ENCODE results near the gene FAM98A. TPM values are rescaled to one million over a fixed set of nuclear protein-coding genes. Genes with fewer than 3 reads are reported as not detected.
A peak's percentile ranks its signal among the peaks of the same experiment; 100 is the strongest.

The FAM98A gene
- total RNA-seq, 1 donor from 2014 or later = 106 TPM

DNA sequence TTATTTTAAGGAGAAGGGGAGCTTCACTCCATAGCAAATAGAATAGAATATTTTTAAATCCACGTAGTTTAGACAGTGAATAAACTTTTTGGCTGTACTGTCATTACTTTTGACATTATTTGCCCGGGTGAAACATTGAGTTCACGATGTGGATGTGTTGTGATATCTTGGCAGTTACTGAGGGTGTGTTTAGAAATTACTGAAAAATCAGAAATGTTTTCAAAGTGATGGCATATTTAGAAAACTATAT, 769 bp upstream of the FAM98A start:
- no peak for TF ChIP-seq EZH2 (IDR thresholded peaks at IDR 0.05; ENCODE audit: insufficient read depth, low read length)
- no peak for TF ChIP-seq CTCF (IDR thresholded peaks at IDR 0.05; ENCODE audit: insufficient read depth, low read depth, low read length)
- Histone ChIP-seq H3K4me2 (ENCODE audit: low read length) (peak overlapping the region; percentile 88), H4K20me1 (ENCODE audit: insufficient read depth, low read length) (peaks cover 18% of the 10 kb centered on the region), H3K27me3 (ENCODE audit: insufficient read depth, low read length) (no peaks in the 10 kb centered on the region), H3K9ac (ENCODE audit: low read length) (peak overlapping the region; percentile 94), H3K4me1 (ENCODE audit: insufficient read depth, low read length) (peaks cover 10% of the 10 kb centered on the region), H2AFZ (ENCODE audit: low read depth, low read length) (peak overlapping the region; percentile 97), H3K27ac (ENCODE audit: low read depth, low read length) (peak overlapping the region; percentile 74), H3K36me3 (ENCODE audit: insufficient read depth, low read length) (peaks cover under 1% of the 10 kb centered on the region), H3K9me3 (ENCODE audit: insufficient read depth, low read depth, low read length) (no peaks in the 10 kb centered on the region), H3K79me2 (ENCODE audit: insufficient read depth, low read length) (peaks cover 42% of the 10 kb centered on the region), H3K4me3 (ENCODE audit: insufficient read depth, low read depth, low read length) (peak overlapping the region; percentile 84)
- peak overlapping the region; percentile 99 for H3K4me3 Mint-ChIP-seq (ENCODE audit: unreplicated experiment)
- H3K4me1 Mint-ChIP-seq (ENCODE audit: low read depth, unreplicated experiment) = peaks cover 22% of the 10 kb centered on the region
- peaks cover 3% of the 10 kb centered on the region for H3K36me3 Mint-ChIP-seq (ENCODE audit: low read depth, unreplicated experiment)
- FAIRE-seq = no peak
- no peaks in the 10 kb centered on the region for H3K9me3 Mint-ChIP-seq (ENCODE audit: unreplicated experiment)
- peak overlapping the region; percentile 98 for H3K27ac Mint-ChIP-seq (ENCODE audit: unreplicated experiment)
- no peak for DNase-seq (ENCODE audit: low read depth)
- H3K27me3 Mint-ChIP-seq (ENCODE audit: low read depth, unreplicated experiment) = no peaks in the 10 kb centered on the region

- FAIRE-seq (no peak), DNase-seq (ENCODE audit: low read depth) (peak; percentile 45)
- peak overlapping the region; percentile 94 for H3K9ac ChIP-seq (ENCODE audit: low read length)
- peaks cover 6% of the 10 kb centered on the region for H3K36me3 Mint-ChIP-seq (ENCODE audit: low read depth, unreplicated experiment)
- peaks cover 10% of the 10 kb centered on the region for H3K36me3 ChIP-seq (ENCODE audit: insufficient read depth, low read length)
- peak overlapping the region; percentile 79 for H3K4me3 ChIP-seq (ENCODE audit: insufficient read depth, low read depth, low read length)
- H3K27ac Mint-ChIP-seq (ENCODE audit: unreplicated experiment) = peak overlapping the region; percentile 98
- TF ChIP-seq CTCF (IDR thresholded peaks at IDR 0.05; ENCODE audit: insufficient read depth, low read depth, low read length) (no peak), EZH2 (IDR thresholded peaks at IDR 0.05; ENCODE audit: insufficient read depth, low read length) (no peak)
- peaks cover 10% of the 10 kb centered on the region for H3K4me1 ChIP-seq (ENCODE audit: insufficient read depth, low read length)
- no peaks in the 10 kb centered on the region for H3K27me3 Mint-ChIP-seq (ENCODE audit: low read depth, unreplicated experiment)
- H3K4me2 ChIP-seq (ENCODE audit: low read length) = peak overlapping the region; percentile 90
- H3K9me3 ChIP-seq (ENCODE audit: insufficient read depth, low read depth, low read length) = no peaks in the 10 kb centered on the region
- H3K27ac ChIP-seq (ENCODE audit: low read depth, low read length) = peak overlapping the region; percentile 90
- H4K20me1 ChIP-seq (ENCODE audit: insufficient read depth, low read length) = peaks cover 28% of the 10 kb centered on the region
- H3K79me2 ChIP-seq (ENCODE audit: insufficient read depth, low read length) = peaks cover 53% of the 10 kb centered on the region
- peaks cover 24% of the 10 kb centered on the region for H3K4me1 Mint-ChIP-seq (ENCODE audit: low read depth, unreplicated experiment)
- H3K4me3 Mint-ChIP-seq (ENCODE audit: unreplicated experiment) = peak overlapping the region; percentile 99
- H2AFZ ChIP-seq (ENCODE audit: low read depth, low read length) = peak overlapping the region; percentile 85
- H3K27me3 ChIP-seq (ENCODE audit: insufficient read depth, low read length) = no peaks in the 10 kb centered on the region
- no peaks in the 10 kb centered on the region for H3K9me3 Mint-ChIP-seq (ENCODE audit: unreplicated experiment)
Observed at GRCh38 chr2:33598561-33599174, 431 bp downstream of the FAM98A start.

GRCh38 chr2:33597026-33597425, 2.1 kb downstream of the FAM98A start:
- H3K4me1 Mint-ChIP-seq (ENCODE audit: low read depth, unreplicated experiment) = peaks cover 13% of the 10 kb centered on the region
- Histone ChIP-seq H3K4me3 (ENCODE audit: insufficient read depth, low read depth, low read length) (no peak overlapping the region), H3K9me3 (ENCODE audit: insufficient read depth, low read depth, low read length) (no peaks in the 10 kb centered on the region), H2AFZ (ENCODE audit: low read depth, low read length) (no peak overlapping the region), H3K36me3 (ENCODE audit: insufficient read depth, low read length) (peaks cover 26% of the 10 kb centered on the region), H3K4me1 (ENCODE audit: insufficient read depth, low read length) (peaks cover 7% of the 10 kb centered on the region), H3K79me2 (ENCODE audit: insufficient read depth, low read length) (peaks cover 67% of the 10 kb centered on the region), H3K9ac (ENCODE audit: low read length) (peak overlapping the region; percentile 94), H4K20me1 (ENCODE audit: insufficient read depth, low read length) (peaks cover 44% of the 10 kb centered on the region), H3K4me2 (ENCODE audit: low read length) (peak overlapping the region; percentile 90), H3K27me3 (ENCODE audit: insufficient read depth, low read length) (no peaks in the 10 kb centered on the region), H3K27ac (ENCODE audit: low read depth, low read length) (no peak overlapping the region)
- no peak overlapping the region for H3K27ac Mint-ChIP-seq (ENCODE audit: unreplicated experiment)
- TF ChIP-seq CTCF (IDR thresholded peaks at IDR 0.05; ENCODE audit: insufficient read depth, low read depth, low read length) (no peak), EZH2 (IDR thresholded peaks at IDR 0.05; ENCODE audit: insufficient read depth, low read length) (no peak)
- no peaks in the 10 kb centered on the region for H3K27me3 Mint-ChIP-seq (ENCODE audit: low read depth, unreplicated experiment)
- H3K4me3 Mint-ChIP-seq (ENCODE audit: unreplicated experiment) = peak overlapping the region; percentile 99
- FAIRE-seq (no peak), DNase-seq (ENCODE audit: low read depth) (no peak)
- no peaks in the 10 kb centered on the region for H3K9me3 Mint-ChIP-seq (ENCODE audit: unreplicated experiment)
- H3K36me3 Mint-ChIP-seq (ENCODE audit: low read depth, unreplicated experiment) = peaks cover 9% of the 10 kb centered on the region
